Measurements from ENCODE around the gene GINS2.

The GINS2 gene

GRCh38 chr16:85715169-85716021 is 26.6 kb upstream of the GINS2 start:
- TF ChIP-seq ZNF70 (CRISPR knock-in tag; IDR thresholded peaks at IDR 0.05): no peak
- TF ChIP-seq ZFP3 (CRISPR knock-in tag; IDR thresholded peaks at IDR 0.05): no peak
- TF ChIP-seq ZNF565 (CRISPR knock-in tag; conservative IDR thresholded peaks at IDR 0.05; ENCODE audit: low read depth): no peak
- TF ChIP-seq ESRRG (CRISPR knock-in tag; IDR thresholded peaks at IDR 0.05): no peak
- no peak for TF ChIP-seq PATZ1 (CRISPR knock-in tag; IDR thresholded peaks at IDR 0.05; ENCODE audit: borderline replicate concordance)
- TF ChIP-seq ZNF8 (CRISPR knock-in tag; IDR thresholded peaks at IDR 0.05): no peak
- TF ChIP-seq PPARA (CRISPR knock-in tag; IDR thresholded peaks at IDR 0.05; ENCODE audit: borderline replicate concordance): no peak
- no peak for TF ChIP-seq OSR1 (CRISPR knock-in tag; IDR thresholded peaks at IDR 0.05)
- no peak for TF ChIP-seq CSRNP3 (CRISPR knock-in tag; IDR thresholded peaks at IDR 0.05)
- no peak for TF ChIP-seq ARNTL (CRISPR knock-in tag; IDR thresholded peaks at IDR 0.05; ENCODE audit: borderline replicate concordance, low read depth)
- TF ChIP-seq SNAI2 (CRISPR knock-in tag; IDR thresholded peaks at IDR 0.05): no peak
- TF ChIP-seq TCF4 (CRISPR knock-in tag; IDR thresholded peaks at IDR 0.05; ENCODE audit: borderline replicate concordance): no peak
- TF ChIP-seq POU6F1 (CRISPR knock-in tag; IDR thresholded peaks at IDR 0.05; ENCODE audit: borderline replicate concordance, low read depth): no peak
- no peak for TF ChIP-seq CREB5 (CRISPR knock-in tag; IDR thresholded peaks at IDR 0.05; ENCODE audit: low read depth)
- TF ChIP-seq TSHZ2 (CRISPR knock-in tag; IDR thresholded peaks at IDR 0.05): no peak
- no peak for TF ChIP-seq RARB (CRISPR knock-in tag; IDR thresholded peaks at IDR 0.05)
- TF ChIP-seq ISL1 (CRISPR knock-in tag; IDR thresholded peaks at IDR 0.05): no peak
- no peak for ATAC-seq

GRCh38 chr16:85712801-85713200 is 24.0 kb upstream of the GINS2 start:
- no peak for ATAC-seq
- TF ChIP-seq CREB5 (CRISPR knock-in tag; IDR thresholded peaks at IDR 0.05; ENCODE audit: low read depth): no peak

GRCh38 chr16:85711982-85712587 is 23.3 kb upstream of the GINS2 start:
- TF ChIP-seq BACH2 (CRISPR knock-in tag; IDR thresholded peaks at IDR 0.05; ENCODE audit: borderline replicate concordance) (no peak), ZNF8 (CRISPR knock-in tag; IDR thresholded peaks at IDR 0.05) (no peak), OSR1 (CRISPR knock-in tag; IDR thresholded peaks at IDR 0.05) (no peak), CSRNP3 (CRISPR knock-in tag; IDR thresholded peaks at IDR 0.05) (no peak), PPARA (CRISPR knock-in tag; IDR thresholded peaks at IDR 0.05; ENCODE audit: borderline replicate concordance) (no peak), RARB (CRISPR knock-in tag; IDR thresholded peaks at IDR 0.05) (no peak), ZNF565 (CRISPR knock-in tag; conservative IDR thresholded peaks at IDR 0.05; ENCODE audit: low read depth) (no peak), SNAI2 (CRISPR knock-in tag; IDR thresholded peaks at IDR 0.05) (no peak), ARNTL (CRISPR knock-in tag; IDR thresholded peaks at IDR 0.05; ENCODE audit: borderline replicate concordance, low read depth) (no peak)
- ATAC-seq: no peak
